ENCODE data around the gene KIF25. TPM values are rescaled to one million over a fixed set of nuclear protein-coding genes. Genes with fewer than 3 reads are reported as not detected.
"Not testable (repeated sequence)": the region's sequence is repeated elsewhere in the genome, so short reads cannot be mapped to it uniquely, and the experiment has no call there.

Gene KIF25
- total RNA-seq, 1 donor from 2014 or later = 0.05 TPM

GRCh38 chr6:167974640-167975344 lies 22.7 kb upstream of the KIF25 start:
- no peak for DNase-seq (ENCODE audit: low read depth)

DNA sequence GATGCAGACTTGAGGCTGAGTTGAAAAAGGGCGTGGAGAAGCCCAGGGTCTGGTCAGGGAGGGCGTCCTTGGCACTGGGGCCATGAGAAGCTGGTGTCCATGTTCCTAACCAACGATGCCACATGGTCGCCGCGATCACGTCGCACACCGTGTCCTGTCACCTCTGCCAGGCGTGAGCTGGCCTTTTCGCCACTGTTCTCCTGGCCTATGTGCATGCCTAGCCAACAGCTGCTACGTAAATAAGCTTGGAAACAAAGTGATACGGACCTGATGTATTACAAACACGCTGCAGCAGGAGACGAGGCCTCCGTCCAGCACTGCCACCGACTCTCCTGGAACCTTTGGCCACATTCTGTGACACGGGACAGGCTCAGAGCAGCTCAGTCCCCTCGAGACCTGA lies 22.0 kb upstream of the KIF25 start:
- DNase-seq (ENCODE audit: low read depth) = no peak

GRCh38 chr6:167976116-167976657 lies 21.3 kb upstream of the KIF25 start:
- not testable (repeated sequence) for DNase-seq (ENCODE audit: low read depth)

GRCh38 chr6:167976708-167977107 lies 20.8 kb upstream of the KIF25 start:
- DNase-seq (ENCODE audit: low read depth) = no peak

DNA sequence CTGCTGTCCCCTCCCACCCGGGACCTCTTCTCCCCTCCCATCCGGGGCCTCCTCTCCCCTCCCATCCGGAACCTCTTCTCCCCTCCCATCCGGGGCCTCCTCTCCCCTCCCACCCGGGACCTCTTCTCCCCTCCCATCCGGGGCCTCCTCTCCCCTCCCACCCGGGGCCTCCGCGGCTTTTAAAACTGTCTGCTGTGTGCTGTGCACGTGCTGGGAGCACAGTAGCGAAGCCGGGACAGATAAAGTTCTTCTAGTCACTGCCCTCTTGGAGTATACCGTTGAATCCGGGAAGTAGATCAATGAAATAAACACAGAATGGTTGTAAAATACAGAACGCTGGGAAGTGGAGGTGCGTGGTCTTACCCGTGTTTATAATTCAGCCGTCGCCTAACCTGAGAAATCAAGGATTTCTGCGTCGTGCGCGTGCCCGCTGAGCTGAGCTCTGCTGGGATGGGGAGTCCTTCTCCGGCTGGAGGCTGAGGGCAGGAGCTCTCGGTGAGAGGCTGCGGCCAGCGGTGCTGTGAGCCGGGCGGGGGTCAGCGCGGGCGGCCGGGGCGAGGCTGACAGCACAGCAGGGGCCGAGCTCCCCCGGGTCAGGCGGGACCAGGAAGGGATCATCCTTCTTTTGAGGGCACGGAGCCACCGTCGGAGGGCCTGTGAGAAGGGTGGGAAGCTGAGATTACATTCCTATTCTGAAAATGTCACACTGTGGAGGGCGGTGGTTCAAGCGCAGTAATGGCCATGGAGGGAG lies 19.6 kb upstream of the KIF25 start:
- no peak for DNase-seq (ENCODE audit: low read depth)

- DNase-seq (ENCODE audit: low read depth) = no peak
Measured at GRCh38 chr6:167978607-167979006, 18.9 kb upstream of the KIF25 start.

DNA sequence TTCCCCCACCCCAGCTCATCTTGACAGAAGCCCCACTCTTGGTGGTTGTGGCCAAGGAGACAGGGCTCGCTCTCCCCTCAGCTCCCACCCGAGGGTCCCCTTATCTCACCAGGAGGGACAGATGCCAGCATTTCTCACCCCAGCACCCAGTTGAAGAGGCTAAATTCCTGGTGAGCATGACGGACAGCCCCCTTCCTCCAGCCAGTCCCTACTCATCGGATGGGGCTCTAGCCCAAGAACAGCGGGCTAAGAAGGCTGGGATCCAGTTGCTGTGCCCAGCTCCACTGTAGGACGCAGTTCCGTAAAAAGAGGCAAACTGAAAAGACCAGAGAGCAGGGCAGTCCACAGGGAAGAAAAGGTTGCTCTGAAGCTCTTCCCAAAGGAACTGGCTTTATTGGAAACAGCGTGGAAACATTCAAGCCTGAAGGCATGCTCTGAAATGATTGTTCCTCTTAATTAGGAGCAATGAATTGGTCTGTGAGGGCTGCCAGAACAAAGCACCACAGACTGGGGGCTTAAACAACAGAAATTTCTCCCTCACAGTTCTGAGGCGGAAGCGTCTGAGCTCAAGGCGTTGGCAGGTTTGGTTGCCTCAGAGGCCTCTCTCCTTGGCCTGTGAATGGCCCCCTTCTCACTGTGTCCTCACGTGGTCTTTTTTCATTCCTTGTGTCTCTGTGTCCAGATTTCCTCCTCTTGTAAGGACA lies 17.9 kb upstream of the KIF25 start:
- DNase-seq (ENCODE audit: low read depth) = no peak

- no peak for DNase-seq (ENCODE audit: low read depth)
Measured at GRCh38 chr6:167980911-167981580, 16.4 kb upstream of the KIF25 start.

GRCh38 chr6:167981916-167982462 lies 15.5 kb upstream of the KIF25 start:
- no peak for DNase-seq (ENCODE audit: low read depth)

DNA sequence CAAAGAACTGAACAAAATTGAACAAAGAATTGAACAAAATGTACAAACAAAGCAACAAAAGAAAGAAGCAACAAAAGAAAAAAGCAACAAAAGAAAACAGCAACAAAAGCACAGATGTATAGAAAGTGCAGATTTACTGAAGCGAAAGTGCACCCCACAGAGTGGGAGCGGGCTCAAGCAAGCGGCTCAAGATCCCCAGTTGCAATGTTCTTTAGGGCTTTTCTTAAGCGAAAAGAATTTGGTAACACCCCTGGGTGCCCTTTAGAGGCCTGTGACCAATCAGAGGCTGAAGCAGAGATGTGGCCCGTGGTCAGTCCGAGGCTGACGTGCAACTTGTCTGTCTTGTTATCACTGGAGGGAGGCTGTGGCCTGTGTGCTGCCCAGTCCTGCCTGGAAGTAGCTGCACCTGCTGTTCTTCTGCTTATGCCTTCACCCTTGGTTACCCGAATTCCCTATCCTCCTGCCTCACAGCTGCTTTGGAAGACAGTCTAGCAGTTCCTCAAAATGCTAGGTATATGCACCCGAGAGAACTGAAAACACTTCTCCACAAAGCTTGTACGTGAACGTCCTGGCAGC lies 13.2 kb upstream of the KIF25 start:
- no peak for DNase-seq (ENCODE audit: low read depth)

- peak; percentile 42 for DNase-seq (ENCODE audit: low read depth)
Measured at GRCh38 chr6:167984876-167985604, 12.4 kb upstream of the KIF25 start.

GRCh38 chr6:167985911-167986595 lies 11.4 kb upstream of the KIF25 start:
- no peak for DNase-seq (ENCODE audit: low read depth)

DNA sequence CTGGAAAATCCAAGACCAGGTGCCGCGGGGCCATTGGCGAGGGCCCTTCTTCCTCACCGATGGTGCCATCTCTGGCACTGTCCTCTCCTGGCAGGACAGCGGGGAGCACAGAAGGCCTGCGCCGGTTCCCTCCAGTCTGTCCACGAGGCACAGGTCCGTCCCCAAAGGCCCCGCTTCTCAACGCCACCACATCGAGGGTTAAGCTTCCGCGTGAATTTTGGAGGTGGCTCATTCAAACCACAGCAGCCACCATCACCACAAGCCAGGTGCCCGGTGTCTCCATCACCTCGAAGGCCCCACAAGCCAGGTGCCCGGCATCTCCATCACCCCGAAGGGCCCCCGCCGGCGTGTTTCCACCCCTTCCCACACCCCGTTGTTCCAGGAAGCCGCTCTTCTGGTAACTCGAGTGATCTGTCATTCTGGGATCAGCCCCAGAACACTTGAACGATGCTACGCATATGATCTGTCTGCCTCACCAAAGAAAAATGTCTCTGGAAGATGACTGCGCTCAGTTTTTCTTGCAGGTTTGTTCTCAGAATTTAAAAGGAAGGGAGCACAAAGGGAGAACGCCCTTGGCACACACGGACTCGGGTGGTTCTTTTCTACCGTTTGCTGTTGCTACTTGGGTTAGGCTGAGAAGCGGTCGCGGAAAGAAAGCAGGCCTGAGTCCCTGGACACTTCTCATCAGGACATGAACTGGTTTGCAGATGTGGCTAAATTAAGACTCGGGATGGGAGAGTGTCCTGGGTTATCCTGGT lies 9.9 kb upstream of the KIF25 start:
- DNase-seq (ENCODE audit: low read depth) = no peak

DNA sequence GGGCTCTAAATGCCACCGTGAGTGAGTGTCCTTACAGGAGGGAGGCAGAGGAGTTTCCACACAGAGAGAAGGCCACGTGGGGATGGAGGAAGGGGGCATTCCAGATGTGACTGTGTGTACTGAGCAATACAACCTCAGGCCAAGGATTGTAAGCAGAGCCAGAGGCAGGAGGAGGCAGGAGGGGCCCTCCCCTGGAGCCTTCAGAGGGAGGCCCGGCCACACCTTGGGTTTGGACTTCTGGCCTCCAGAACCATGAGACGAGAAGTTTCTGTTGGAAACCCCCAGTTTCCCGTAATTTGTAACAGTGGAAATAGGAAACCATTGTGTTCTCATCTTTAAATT lies 9.3 kb upstream of the KIF25 start:
- DNase-seq (ENCODE audit: low read depth) = no peak

DNA sequence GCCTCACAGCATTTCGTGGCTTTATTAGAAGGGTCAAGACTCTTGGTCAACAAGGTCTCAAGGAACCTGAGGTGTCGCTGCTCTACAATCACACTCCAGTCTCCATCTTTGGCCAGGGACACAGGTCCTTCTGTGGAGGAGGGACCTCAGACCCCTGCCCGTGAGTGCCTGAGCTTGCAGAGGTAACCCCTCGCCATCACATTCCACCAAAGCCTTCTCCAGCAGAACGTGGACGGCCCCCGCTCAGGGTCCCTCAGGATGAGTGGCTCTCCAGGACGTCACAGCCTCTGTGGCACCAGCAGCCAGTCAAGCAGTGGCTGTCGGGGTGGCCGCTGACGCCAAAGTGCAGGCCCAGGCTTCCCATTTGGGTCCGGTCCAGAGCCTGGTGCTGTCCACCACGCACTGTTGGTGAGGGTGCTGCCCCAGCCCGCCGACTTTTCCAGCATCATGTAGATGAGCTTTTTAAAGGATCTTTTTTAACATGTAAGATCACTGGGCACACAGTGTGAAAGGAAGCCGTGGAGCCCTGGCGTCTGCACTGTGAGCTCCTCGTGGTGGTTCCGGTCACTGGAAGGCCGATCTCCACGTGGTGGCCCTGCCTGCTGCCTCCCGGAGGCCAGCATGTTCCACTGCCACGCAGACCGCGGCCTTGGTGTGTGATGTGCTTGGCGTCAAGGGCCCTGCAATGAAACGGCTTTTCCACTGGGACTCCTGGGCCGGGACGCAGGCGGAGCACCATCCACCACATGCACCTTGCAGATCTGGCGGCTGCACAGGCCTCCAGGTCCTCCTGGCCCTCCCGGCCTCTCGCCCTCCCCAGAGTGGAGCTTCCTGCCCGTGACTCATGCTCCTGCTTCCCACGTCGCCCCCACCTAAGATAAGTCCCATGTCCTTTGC lies 8.3 kb upstream of the KIF25 start:
- no peak for DNase-seq (ENCODE audit: low read depth)

GRCh38 chr6:167990016-167990945 lies 7.2 kb upstream of the KIF25 start:
- DNase-seq (ENCODE audit: low read depth) = no peak

DNA sequence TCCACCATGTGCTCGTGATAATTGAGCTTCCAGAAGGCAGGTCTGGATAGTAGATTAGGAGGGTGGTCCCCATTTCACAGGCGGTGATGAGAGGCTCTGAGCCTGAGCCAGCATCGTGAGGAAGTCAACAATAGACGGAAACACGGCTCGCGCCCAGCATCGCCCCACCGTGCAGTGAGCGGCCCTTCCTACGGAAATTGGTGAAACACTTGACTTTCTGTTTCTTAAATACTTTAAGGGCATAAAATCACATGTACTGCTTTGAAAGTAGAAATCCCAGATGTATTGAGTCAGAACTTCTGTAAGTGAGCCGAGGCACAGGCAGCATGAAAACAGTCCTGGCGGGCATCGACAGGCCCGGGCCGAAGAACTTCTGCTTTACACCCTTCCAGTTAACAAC lies 4.3 kb upstream of the KIF25 start:
- no peak for DNase-seq (ENCODE audit: low read depth)

All from renal cortical epithelial cell (primary cell).